HEK293T (cell line): Measurements from ENCODE around the gene STARD3NL.

Experiments
- CTCF ChIA-PET: fragments of 350-600 bp; formaldehyde crosslinking; extraction: SDS; loops from one replicate; lab custom pipeline; 2021; ENCODE audit warnings: antibody characterized with exemption, inconsistent platforms; lab: Yijun Ruan, JAX
- POLR2A ChIA-PET: fragments of 350-600 bp; formaldehyde crosslinking; extraction: SDS; loops from one replicate; lab custom pipeline; 2020; ENCODE audit warnings: antibody characterized with exemption, inconsistent platforms; lab: Yijun Ruan, JAX
- DNase-seq: peaks from one replicate; pipeline ENCODE4 v3.0.0; 2012; ENCODE audit warnings: mixed read lengths; ENCODE audit errors: extremely low spot score
- ARNT ChIP-seq: fragments of 450-650 bp; IDR thresholded peaks from 2 replicates; pipeline ENCODE4 v1.6.1; 2017; ENCODE audit warnings: mild to moderate bottlenecking
- BHLHE40 ChIP-seq: fragments of 450-650 bp; IDR thresholded peaks from 2 replicates; pipeline ENCODE4 v1.6.1; 2016; ENCODE audit warnings: mild to moderate bottlenecking, moderate library complexity, borderline replicate concordance
- CTBP1 ChIP-seq: fragments of 450-650 bp; IDR thresholded peaks from 2 replicates; pipeline ENCODE4 v1.6.1; 2016; ENCODE audit warnings: borderline replicate concordance
- ELF4 ChIP-seq: fragments of 450-650 bp; IDR thresholded peaks from 2 replicates; pipeline ENCODE4 v1.6.1; 2017; ENCODE audit warnings: antibody characterized with exemption
- FOXA1 ChIP-seq: fragments of 450-650 bp; IDR thresholded peaks from 2 replicates; pipeline ENCODE4 v1.6.1; 2016; ENCODE audit warnings: mild to moderate bottlenecking
- FOXK2 ChIP-seq: fragments of 450-650 bp; IDR thresholded peaks from 2 replicates; pipeline ENCODE4 v1.6.1; 2016; ENCODE audit warnings: mild to moderate bottlenecking
- FOXM1 ChIP-seq: fragments of 450-650 bp; IDR thresholded peaks from 2 replicates; pipeline ENCODE4 v1.6.1; 2017; ENCODE audit warnings: mild to moderate bottlenecking, borderline replicate concordance
- HDGF ChIP-seq: fragments of 450-650 bp; IDR thresholded peaks from 2 replicates; pipeline ENCODE4 v1.6.1; 2017; ENCODE audit warnings: antibody characterized with exemption, borderline replicate concordance
- L3MBTL2 ChIP-seq: fragments of 450-650 bp; conservative IDR thresholded peaks from 2 replicates; pipeline ENCODE4 v1.6.1; 2016; ENCODE audit warnings: mild to moderate bottlenecking
- LEF1 ChIP-seq: fragments of 450-650 bp; IDR thresholded peaks from 2 replicates; pipeline ENCODE4 v1.6.1; 2017; ENCODE audit warnings: mild to moderate bottlenecking, borderline replicate concordance
- NFRKB ChIP-seq: fragments of 450-650 bp; IDR thresholded peaks from 2 replicates; pipeline ENCODE4 v1.6.1; 2016; ENCODE audit warnings: mild to moderate bottlenecking, moderate library complexity
- PKNOX1 ChIP-seq: fragments of 450-650 bp; IDR thresholded peaks from 2 replicates; pipeline ENCODE4 v1.6.1; 2016
- SP1 ChIP-seq: fragments of 450-650 bp; IDR thresholded peaks from 2 replicates; pipeline ENCODE4 v1.6.1; 2017
- SUZ12 ChIP-seq: fragments of 450-650 bp; IDR thresholded peaks from 2 replicates; pipeline ENCODE4 v1.6.1; 2016; ENCODE audit warnings: mild to moderate bottlenecking
- TARDBP ChIP-seq: fragments of 450-650 bp; IDR thresholded peaks from 2 replicates; pipeline ENCODE4 v1.6.1; 2016
- ZNF384 ChIP-seq: fragments of 450-650 bp; IDR thresholded peaks from 2 replicates; pipeline ENCODE4 v1.6.1; 2016

The STARD3NL gene

GRCh38 chr7:38198366-38198765 lies 20.3 kb downstream of the STARD3NL start:
- no peak for DNase-seq
- CTCF ChIA-PET = interaction anchor here (1.3 to 4.5 kb wide), 3 partner anchors 17 to 147 kb away, joined by 4 to 35 read pairs (median 4); no protein-coding TSS in a partner anchor
- POLR2A ChIA-PET = no interaction called here
- no peak for TF ChIP-seq CTBP1
- TF ChIP-seq ELF4 = no peak
- TF ChIP-seq SUZ12 = no peak
- no peak for TF ChIP-seq LEF1
- no peak for TF ChIP-seq HDGF
- TF ChIP-seq FOXM1 = no peak
- no peak for TF ChIP-seq SP1
- TF ChIP-seq L3MBTL2 = no peak
- TF ChIP-seq FOXK2 = no peak
- TF ChIP-seq BHLHE40 = no peak
- TF ChIP-seq ARNT = no peak
- TF ChIP-seq ZNF384 = no peak
- TF ChIP-seq NFRKB = no peak
- TF ChIP-seq PKNOX1 = no peak
- TF ChIP-seq TARDBP = no peak
- no peak for TF ChIP-seq FOXA1

GRCh38 chr7:38199154-38199553 lies 21.1 kb downstream of the STARD3NL start:
- ChIA-PET POLR2A (no interaction called here), CTCF (interaction anchor here (1.3 to 4.5 kb wide), 2 partner anchors 16 to 136 kb away, joined by 4 to 35 read pairs; no protein-coding TSS in a partner anchor)
- no peak for DNase-seq
- no peak for TF ChIP-seq ZNF384
- no peak for TF ChIP-seq CTBP1
- TF ChIP-seq NFRKB = no peak
- TF ChIP-seq L3MBTL2 = no peak
- no peak for TF ChIP-seq FOXA1
- TF ChIP-seq HDGF = no peak
- TF ChIP-seq ARNT = no peak
- TF ChIP-seq TARDBP = no peak
- TF ChIP-seq FOXM1 = no peak
- no peak for TF ChIP-seq PKNOX1
- TF ChIP-seq ELF4 = no peak
- TF ChIP-seq BHLHE40 = no peak
- TF ChIP-seq SP1 = no peak
- no peak for TF ChIP-seq FOXK2
- no peak for TF ChIP-seq LEF1
- TF ChIP-seq SUZ12 = no peak

- ChIA-PET POLR2A (no interaction called here), CTCF (interaction anchor here (1.3 to 4.5 kb wide), 2 partner anchors 16 to 136 kb away, joined by 4 to 35 read pairs; no protein-coding TSS in a partner anchor)
- no peak for TF ChIP-seq FOXM1
- no peak for TF ChIP-seq LEF1
- no peak for TF ChIP-seq NFRKB
- no peak for TF ChIP-seq PKNOX1
- TF ChIP-seq HDGF = no peak
- no peak for TF ChIP-seq SUZ12
- no peak for TF ChIP-seq FOXK2
- no peak for TF ChIP-seq L3MBTL2
- TF ChIP-seq ARNT = no peak
- DNase-seq = no peak
Measured at GRCh38 chr7:38199782-38200181, 21.7 kb downstream of the STARD3NL start.

- POLR2A ChIA-PET = interaction anchor here (1.7 kb wide), 1 partner anchor 28 kb away, joined by 8 read pairs; the partner anchor contains the start of gene STARD3NL
- TF ChIP-seq FOXK2 = no peak
- TF ChIP-seq LEF1 = no peak
- no peak for TF ChIP-seq SP1
- no peak for TF ChIP-seq PKNOX1
- TF ChIP-seq ARNT = no peak
- TF ChIP-seq NFRKB = no peak
- no peak for TF ChIP-seq CTBP1
- DNase-seq = no peak
- CTCF ChIA-PET = interaction anchor here (2.0 kb wide), 1 partner anchor 10 kb away, joined by 8 read pairs; no protein-coding TSS in a partner anchor
Measured at GRCh38 chr7:38206071-38206470, 28.0 kb downstream of the STARD3NL start.

- ChIA-PET POLR2A (interaction anchor here (1.7 kb wide), 1 partner anchor 30 kb away, joined by 8 read pairs; the partner anchor contains the start of gene STARD3NL), CTCF (no interaction called here)
- TF ChIP-seq CTBP1 (no peak), ZNF384 (no peak), ELF4 (no peak), ARNT (no peak), SUZ12 (no peak), FOXM1 (no peak), FOXK2 (no peak), BHLHE40 (no peak), FOXA1 (no peak), TARDBP (no peak), PKNOX1 (no peak), L3MBTL2 (no peak), HDGF (no peak), SP1 (no peak), NFRKB (no peak), LEF1 (no peak)
- DNase-seq = no peak
Measured at GRCh38 chr7:38207843-38208242, 29.8 kb downstream of the STARD3NL start.
